ENCODE data around the gene GTSE1. TPM values are rescaled to one million over a fixed set of nuclear protein-coding genes. Genes with fewer than 3 reads are reported as not detected.
A peak's percentile ranks its signal among the peaks of the same experiment; 100 is the strongest.

Gene GTSE1
- total and polyA plus RNA-seq, 2 of the 13 experiments (the other 11 are each of a cell fraction or from before 2014, with no cell fraction given) = 10.7 to 13.5 TPM

DNA sequence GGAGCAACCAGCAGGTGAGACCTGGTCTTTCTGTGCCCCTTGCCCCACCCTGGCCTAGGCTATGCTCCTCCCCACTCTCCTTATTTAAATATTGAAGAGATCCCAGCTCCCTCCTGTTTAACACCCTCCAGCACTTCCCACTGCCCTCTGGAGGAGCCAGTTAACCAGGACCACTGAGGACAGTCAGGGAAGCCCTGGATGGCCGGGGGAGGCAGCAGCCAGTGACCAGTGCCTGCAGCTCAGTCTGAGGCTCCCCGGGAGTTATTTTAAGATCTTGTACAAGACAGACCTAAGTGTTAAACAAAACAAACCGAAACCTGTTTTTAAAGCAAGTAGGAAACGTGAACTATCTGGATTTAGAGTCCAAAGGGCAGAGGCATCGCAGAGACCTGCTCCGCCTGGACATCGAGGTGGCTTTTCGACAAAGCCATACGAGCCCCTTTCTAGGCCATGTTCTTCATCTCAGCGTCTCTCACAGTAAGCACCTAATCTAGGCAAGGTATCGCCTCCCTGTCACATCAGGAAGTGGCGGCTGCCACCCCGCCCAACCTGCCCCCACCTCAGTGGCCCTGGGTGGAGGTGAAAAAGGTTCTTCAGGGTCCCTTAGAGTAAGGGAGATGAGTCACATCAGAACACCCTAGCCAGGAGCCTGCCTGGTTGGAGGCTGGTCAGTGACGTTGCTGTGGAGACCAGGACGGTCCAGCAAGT is 74.1 kb downstream of the GTSE1 start (continued):
- TF ChIP-seq EP300 (IDR thresholded peaks at IDR 0.05; ENCODE audit: low read depth in 2 of 2, low read length in 2 of 2) = no peak
- no peak for TF ChIP-seq EP300 (CRISPR knock-in tag; IDR thresholded peaks at IDR 0.05; ENCODE audit: borderline replicate concordance)
- no peak for TF ChIP-seq JARID2 (CRISPR knock-in tag; IDR thresholded peaks at IDR 0.05; ENCODE audit: insufficient replicate concordance)
- no peak for TF ChIP-seq PAWR (CRISPR knock-in tag; IDR thresholded peaks at IDR 0.05; ENCODE audit: borderline replicate concordance)
- no peak for TF ChIP-seq ZNF44 (CRISPR knock-in tag; IDR thresholded peaks at IDR 0.05)
- TF ChIP-seq, protein P1, sequence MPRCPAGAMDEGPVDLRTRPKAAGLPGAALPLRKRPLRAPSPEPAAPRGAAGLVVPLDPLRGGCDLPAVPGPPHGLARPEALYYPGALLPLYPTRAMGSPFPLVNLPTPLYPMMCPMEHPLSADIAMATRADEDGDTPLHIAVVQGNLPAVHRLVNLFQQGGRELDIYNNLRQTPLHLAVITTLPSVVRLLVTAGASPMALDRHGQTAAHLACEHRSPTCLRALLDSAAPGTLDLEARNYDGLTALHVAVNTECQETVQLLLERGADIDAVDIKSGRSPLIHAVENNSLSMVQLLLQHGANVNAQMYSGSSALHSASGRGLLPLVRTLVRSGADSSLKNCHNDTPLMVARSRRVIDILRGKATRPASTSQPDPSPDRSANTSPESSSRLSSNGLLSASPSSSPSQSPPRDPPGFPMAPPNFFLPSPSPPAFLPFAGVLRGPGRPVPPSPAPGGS (CRISPR knock-in tag; IDR thresholded peaks at IDR 0.05) = no peak
- no peak for TF ChIP-seq SRSF4 (IDR thresholded peaks at IDR 0.05; ENCODE audit: low read depth, low read length, poor library complexity, severe bottlenecking)
- TF ChIP-seq POLR2AphosphoS2 (IDR thresholded peaks at IDR 0.05; ENCODE audit: low read depth, low read length) = no peak
- no peak for TF ChIP-seq NFE2L2 (IDR thresholded peaks at IDR 0.05; ENCODE audit: low read length)
- TF ChIP-seq, protein P2, sequence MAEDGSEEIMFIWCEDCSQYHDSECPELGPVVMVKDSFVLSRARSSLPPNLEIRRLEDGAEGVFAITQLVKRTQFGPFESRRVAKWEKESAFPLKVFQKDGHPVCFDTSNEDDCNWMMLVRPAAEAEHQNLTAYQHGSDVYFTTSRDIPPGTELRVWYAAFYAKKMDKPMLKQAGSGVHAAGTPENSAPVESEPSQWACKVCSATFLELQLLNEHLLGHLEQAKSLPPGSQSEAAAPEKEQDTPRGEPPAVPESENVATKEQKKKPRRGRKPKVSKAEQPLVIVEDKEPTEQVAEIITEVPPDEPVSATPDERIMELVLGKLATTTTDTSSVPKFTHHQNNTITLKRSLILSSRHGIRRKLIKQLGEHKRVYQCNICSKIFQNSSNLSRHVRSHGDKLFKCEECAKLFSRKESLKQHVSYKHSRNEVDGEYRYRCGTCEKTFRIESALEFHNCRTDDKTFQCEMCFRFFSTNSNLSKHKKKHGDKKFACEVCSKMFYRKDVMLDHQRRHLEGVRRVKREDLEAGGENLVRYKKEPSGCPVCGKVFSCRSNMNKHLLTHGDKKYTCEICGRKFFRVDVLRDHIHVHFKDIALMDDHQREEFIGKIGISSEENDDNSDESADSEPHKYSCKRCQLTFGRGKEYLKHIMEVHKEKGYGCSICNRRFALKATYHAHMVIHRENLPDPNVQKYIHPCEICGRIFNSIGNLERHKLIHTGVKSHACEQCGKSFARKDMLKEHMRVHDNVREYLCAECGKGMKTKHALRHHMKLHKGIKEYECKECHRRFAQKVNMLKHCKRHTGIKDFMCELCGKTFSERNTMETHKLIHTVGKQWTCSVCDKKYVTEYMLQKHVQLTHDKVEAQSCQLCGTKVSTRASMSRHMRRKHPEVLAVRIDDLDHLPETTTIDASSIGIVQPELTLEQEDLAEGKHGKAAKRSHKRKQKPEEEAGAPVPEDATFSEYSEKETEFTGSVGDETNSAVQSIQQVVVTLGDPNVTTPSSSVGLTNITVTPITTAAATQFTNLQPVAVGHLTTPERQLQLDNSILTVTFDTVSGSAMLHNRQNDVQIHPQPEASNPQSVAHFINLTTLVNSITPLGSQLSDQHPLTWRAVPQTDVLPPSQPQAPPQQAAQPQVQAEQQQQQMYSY (CRISPR knock-in tag; IDR thresholded peaks at IDR 0.05) = no peak
- no peak for TF ChIP-seq PLRG1 (conservative IDR thresholded peaks at IDR 0.05)
- TF ChIP-seq KDM2A (CRISPR knock-in tag; IDR thresholded peaks at IDR 0.05; ENCODE audit: borderline replicate concordance, low read depth) = no peak
- TF ChIP-seq, protein P3, sequence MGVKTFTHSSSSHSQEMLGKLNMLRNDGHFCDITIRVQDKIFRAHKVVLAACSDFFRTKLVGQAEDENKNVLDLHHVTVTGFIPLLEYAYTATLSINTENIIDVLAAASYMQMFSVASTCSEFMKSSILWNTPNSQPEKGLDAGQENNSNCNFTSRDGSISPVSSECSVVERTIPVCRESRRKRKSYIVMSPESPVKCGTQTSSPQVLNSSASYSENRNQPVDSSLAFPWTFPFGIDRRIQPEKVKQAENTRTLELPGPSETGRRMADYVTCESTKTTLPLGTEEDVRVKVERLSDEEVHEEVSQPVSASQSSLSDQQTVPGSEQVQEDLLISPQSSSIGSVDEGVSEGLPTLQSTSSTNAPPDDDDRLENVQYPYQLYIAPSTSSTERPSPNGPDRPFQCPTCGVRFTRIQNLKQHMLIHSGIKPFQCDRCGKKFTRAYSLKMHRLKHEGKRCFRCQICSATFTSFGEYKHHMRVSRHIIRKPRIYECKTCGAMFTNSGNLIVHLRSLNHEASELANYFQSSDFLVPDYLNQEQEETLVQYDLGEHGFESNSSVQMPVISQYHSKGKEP (CRISPR knock-in tag; IDR thresholded peaks at IDR 0.05) = no peak
- no peak for TF ChIP-seq IKZF1 (IDR thresholded peaks at IDR 0.05)
- TF ChIP-seq, protein P4, sequence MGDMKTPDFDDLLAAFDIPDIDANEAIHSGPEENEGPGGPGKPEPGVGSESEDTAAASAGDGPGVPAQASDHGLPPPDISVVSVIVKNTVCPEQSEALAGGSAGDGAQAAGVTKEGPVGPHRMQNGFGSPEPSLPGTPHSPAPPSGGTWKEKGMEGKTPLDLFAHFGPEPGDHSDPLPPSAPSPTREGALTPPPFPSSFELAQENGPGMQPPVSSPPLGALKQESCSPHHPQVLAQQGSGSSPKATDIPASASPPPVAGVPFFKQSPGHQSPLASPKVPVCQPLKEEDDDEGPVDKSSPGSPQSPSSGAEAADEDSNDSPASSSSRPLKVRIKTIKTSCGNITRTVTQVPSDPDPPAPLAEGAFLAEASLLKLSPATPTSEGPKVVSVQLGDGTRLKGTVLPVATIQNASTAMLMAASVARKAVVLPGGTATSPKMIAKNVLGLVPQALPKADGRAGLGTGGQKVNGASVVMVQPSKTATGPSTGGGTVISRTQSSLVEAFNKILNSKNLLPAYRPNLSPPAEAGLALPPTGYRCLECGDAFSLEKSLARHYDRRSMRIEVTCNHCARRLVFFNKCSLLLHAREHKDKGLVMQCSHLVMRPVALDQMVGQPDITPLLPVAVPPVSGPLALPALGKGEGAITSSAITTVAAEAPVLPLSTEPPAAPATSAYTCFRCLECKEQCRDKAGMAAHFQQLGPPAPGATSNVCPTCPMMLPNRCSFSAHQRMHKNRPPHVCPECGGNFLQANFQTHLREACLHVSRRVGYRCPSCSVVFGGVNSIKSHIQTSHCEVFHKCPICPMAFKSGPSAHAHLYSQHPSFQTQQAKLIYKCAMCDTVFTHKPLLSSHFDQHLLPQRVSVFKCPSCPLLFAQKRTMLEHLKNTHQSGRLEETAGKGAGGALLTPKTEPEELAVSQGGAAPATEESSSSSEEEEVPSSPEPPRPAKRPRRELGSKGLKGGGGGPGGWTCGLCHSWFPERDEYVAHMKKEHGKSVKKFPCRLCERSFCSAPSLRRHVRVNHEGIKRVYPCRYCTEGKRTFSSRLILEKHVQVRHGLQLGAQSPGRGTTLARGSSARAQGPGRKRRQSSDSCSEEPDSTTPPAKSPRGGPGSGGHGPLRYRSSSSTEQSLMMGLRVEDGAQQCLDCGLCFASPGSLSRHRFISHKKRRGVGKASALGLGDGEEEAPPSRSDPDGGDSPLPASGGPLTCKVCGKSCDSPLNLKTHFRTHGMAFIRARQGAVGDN (CRISPR knock-in tag; IDR thresholded peaks at IDR 0.05) = peak; percentile 50
- TF ChIP-seq ZNF205 (CRISPR knock-in tag; IDR thresholded peaks at IDR 0.05) = no peak
- TF ChIP-seq ASH2L (IDR thresholded peaks at IDR 0.05; ENCODE audit: insufficient read length, low read depth, low read length) = peak; percentile 73
- no peak for TF ChIP-seq FOXK1 (CRISPR knock-in tag; IDR thresholded peaks at IDR 0.05; ENCODE audit: borderline replicate concordance, low read depth)
- no peak for TF ChIP-seq PRPF4 (IDR thresholded peaks at IDR 0.05; ENCODE audit: low read depth, low read length, poor library complexity, severe bottlenecking)

All from HepG2 (cell line).